Omental fat pad (tissue), 4 donors: ENCODE results near the gene PPP1R3A. TPM values are rescaled to one million over a fixed set of nuclear protein-coding genes. Genes with fewer than 3 reads are reported as not detected.

Experiments
- ATAC-seq: fragments of 150-250 bp; one replicate; pipeline ENCODE4 v1.9.1; 2016; ENCODE audit warnings: mild to moderate bottlenecking, moderate library complexity; ENCODE audit not compliant: low FRiP score
- DNase-seq: peaks from one replicate; pipeline ENCODE4 v3.0.0-alpha.2; 2019; ENCODE audit warnings: low spot score
- CTCF ChIP-seq, 3 donors: fragments of 450-650 bp; IDR thresholded peaks; one replicate each; pipeline ENCODE4 v1.5.1; 2016 to 2017; ENCODE audit warnings: antibody characterized with exemption in 3 of 3, mild to moderate bottlenecking in 3 of 3, moderate library complexity in 2 of 3
- total RNA-seq, 4 donors: library from RNA; depleted of rRNA; stranded (reverse); fragments of >200 nt; gene quantifications; one replicate each; pipeline ENCODE4 v1.1.0, GENCODE V29; 2016

The PPP1R3A gene
- total RNA-seq, 4 donors from 2014 or later: not detected

- TF ChIP-seq CTCF (IDR thresholded peaks at IDR 0.05): no peak
- no peak for ATAC-seq
- no peak for DNase-seq
Measured at GRCh38 chr7:113880559-113880958, 38.2 kb downstream of the PPP1R3A start.

GRCh38 chr7:113878394-113878992, 40.3 kb downstream of the PPP1R3A start:
- no peak for TF ChIP-seq CTCF (IDR thresholded peaks at IDR 0.05)
- DNase-seq: no peak
- no peak for ATAC-seq

GRCh38 chr7:113875224-113875623, 43.6 kb downstream of the PPP1R3A start:
- DNase-seq (no peak), ATAC-seq (no peak)
- no peak for TF ChIP-seq CTCF (IDR thresholded peaks at IDR 0.05)

- no peak for ATAC-seq
- no peak for TF ChIP-seq CTCF (IDR thresholded peaks at IDR 0.05)
- DNase-seq: no peak
Measured at GRCh38 chr7:113873554-113874151, 45.2 kb downstream of the PPP1R3A start.

GRCh38 chr7:113872981-113873380, 45.8 kb downstream of the PPP1R3A start:
- DNase-seq (no peak), ATAC-seq (no peak)

GRCh38 chr7:113867325-113867724, 51.5 kb downstream of the PPP1R3A start:
- ATAC-seq: no peak
- no peak for DNase-seq
- no peak for TF ChIP-seq CTCF (IDR thresholded peaks at IDR 0.05)

More at GRCh38 chr7:113872981-113873380, 45.8 kb downstream of the PPP1R3A start:
- no peak for TF ChIP-seq CTCF (IDR thresholded peaks at IDR 0.05)

- TF ChIP-seq CTCF (IDR thresholded peaks at IDR 0.05): no peak
- DNase-seq (no peak), ATAC-seq (no peak)
Measured at GRCh38 chr7:113856010-113856409, 62.8 kb downstream of the PPP1R3A start.
